SK-N-SH treated with all-trans-retinoic acid at 6 μM for 48 hours (cell line): ENCODE data around the gene TGIF2.

Experiments
- ARNTL ChIP-seq: fragments of 450-650 bp; formaldehyde crosslinking; IDR thresholded peaks from 2 replicates; pipeline ENCODE4 v1.5.0; 2020; ENCODE audit warnings: low read depth, mild to moderate bottlenecking, moderate library complexity, borderline replicate concordance
- ESRRG ChIP-seq: fragments of 250-450 bp; sonication (Bioruptor Pico); IDR thresholded peaks from 2 replicates; pipeline ENCODE4 v1.6.1; 2021; ENCODE audit warnings: mild to moderate bottlenecking
- ISL1 ChIP-seq: fragments of 250-450 bp; sonication (Bioruptor Pico); IDR thresholded peaks from 2 replicates; pipeline ENCODE4 v2.1.2; 2022; ENCODE audit warnings: mild to moderate bottlenecking, moderate library complexity
- OSR1 ChIP-seq: fragments of 250-450 bp; sonication (Bioruptor Pico); IDR thresholded peaks from 2 replicates; pipeline ENCODE4 v1.8.0; 2022; ENCODE audit warnings: moderate library complexity, mild to moderate bottlenecking, inconsistent platforms
- PPARA ChIP-seq: fragments of 250-450 bp; sonication (Bioruptor Pico); IDR thresholded peaks from 2 replicates; pipeline ENCODE4 v1.5.0; 2020; ENCODE audit warnings: mild to moderate bottlenecking, borderline replicate concordance
- RARB ChIP-seq: fragments of 250-450 bp; sonication (Bioruptor Pico); IDR thresholded peaks from 2 replicates; pipeline ENCODE4 v1.8.0; 2021; ENCODE audit warnings: mild to moderate bottlenecking, moderate library complexity
- SNAI2 ChIP-seq: fragments of 250-450 bp; sonication (Bioruptor Pico); IDR thresholded peaks from 2 replicates; pipeline ENCODE4 v1.5.0; 2020; ENCODE audit warnings: mild to moderate bottlenecking, moderate library complexity
- TOX ChIP-seq: fragments of 250-450 bp; sonication (Bioruptor Pico); IDR thresholded peaks from 2 replicates; pipeline ENCODE4 v1.8.0; 2021; ENCODE audit warnings: mild to moderate bottlenecking, moderate library complexity, borderline replicate concordance
- ZFP3 ChIP-seq: fragments of 250-450 bp; sonication (Bioruptor Pico); IDR thresholded peaks from 2 replicates; pipeline ENCODE4 v1.5.0; 2020; ENCODE audit warnings: mild to moderate bottlenecking, moderate library complexity
- ZFP30 ChIP-seq: fragments of 450-650 bp; formaldehyde crosslinking; IDR thresholded peaks from 2 replicates; pipeline ENCODE4 v1.5.0; 2022; ENCODE audit warnings: mild to moderate bottlenecking, moderate library complexity
- ZNF8 ChIP-seq: fragments of 450-650 bp; formaldehyde crosslinking; IDR thresholded peaks from 2 replicates; pipeline ENCODE4 v1.5.0; 2020; ENCODE audit warnings: mild to moderate bottlenecking, moderate library complexity
- TF ChIP-seq, protein P1 (sequence below): fragments of 250-450 bp; sonication (Bioruptor Pico); IDR thresholded peaks from 2 replicates; pipeline ENCODE4 v1.5.1; 2020; ENCODE audit warnings: low read depth, mild to moderate bottlenecking, moderate library complexity
- TF ChIP-seq, protein P2 (sequence below): fragments of 250-450 bp; sonication (Bioruptor Pico); IDR thresholded peaks from 2 replicates; pipeline ENCODE4 v1.8.0; 2020; ENCODE audit warnings: mild to moderate bottlenecking, moderate library complexity, borderline replicate concordance

- no peak for TF ChIP-seq ZFP30 (CRISPR knock-in tag)
- no peak for TF ChIP-seq ARNTL
- TF ChIP-seq ISL1 (CRISPR knock-in tag), result no peak
- no peak for TF ChIP-seq RARB (CRISPR knock-in tag)
- no peak for TF ChIP-seq SNAI2 (CRISPR knock-in tag)
- TF ChIP-seq ZFP3, result no peak
- TF ChIP-seq, protein P1, sequence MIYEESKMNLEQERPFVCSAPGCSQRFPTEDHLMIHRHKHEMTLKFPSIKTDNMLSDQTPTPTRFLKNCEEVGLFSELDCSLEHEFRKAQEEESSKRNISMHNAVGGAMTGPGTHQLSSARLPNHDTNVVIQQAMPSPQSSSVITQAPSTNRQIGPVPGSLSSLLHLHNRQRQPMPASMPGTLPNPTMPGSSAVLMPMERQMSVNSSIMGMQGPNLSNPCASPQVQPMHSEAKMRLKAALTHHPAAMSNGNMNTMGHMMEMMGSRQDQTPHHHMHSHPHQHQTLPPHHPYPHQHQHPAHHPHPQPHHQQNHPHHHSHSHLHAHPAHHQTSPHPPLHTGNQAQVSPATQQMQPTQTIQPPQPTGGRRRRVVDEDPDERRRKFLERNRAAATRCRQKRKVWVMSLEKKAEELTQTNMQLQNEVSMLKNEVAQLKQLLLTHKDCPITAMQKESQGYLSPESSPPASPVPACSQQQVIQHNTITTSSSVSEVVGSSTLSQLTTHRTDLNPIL (CRISPR knock-in tag), result no peak
- TF ChIP-seq, protein P2, sequence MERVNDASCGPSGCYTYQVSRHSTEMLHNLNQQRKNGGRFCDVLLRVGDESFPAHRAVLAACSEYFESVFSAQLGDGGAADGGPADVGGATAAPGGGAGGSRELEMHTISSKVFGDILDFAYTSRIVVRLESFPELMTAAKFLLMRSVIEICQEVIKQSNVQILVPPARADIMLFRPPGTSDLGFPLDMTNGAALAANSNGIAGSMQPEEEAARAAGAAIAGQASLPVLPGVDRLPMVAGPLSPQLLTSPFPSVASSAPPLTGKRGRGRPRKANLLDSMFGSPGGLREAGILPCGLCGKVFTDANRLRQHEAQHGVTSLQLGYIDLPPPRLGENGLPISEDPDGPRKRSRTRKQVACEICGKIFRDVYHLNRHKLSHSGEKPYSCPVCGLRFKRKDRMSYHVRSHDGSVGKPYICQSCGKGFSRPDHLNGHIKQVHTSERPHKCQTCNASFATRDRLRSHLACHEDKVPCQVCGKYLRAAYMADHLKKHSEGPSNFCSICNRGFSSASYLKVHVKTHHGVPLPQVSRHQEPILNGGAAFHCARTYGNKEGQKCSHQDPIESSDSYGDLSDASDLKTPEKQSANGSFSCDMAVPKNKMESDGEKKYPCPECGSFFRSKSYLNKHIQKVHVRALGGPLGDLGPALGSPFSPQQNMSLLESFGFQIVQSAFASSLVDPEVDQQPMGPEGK (CRISPR knock-in tag), result no peak
- TF ChIP-seq ZNF8 (CRISPR knock-in tag), result no peak
- no peak for TF ChIP-seq PPARA
- no peak for TF ChIP-seq OSR1
- no peak for TF ChIP-seq ESRRG (CRISPR knock-in tag)
- no peak for TF ChIP-seq TOX (CRISPR knock-in tag)
These were observed 47.5 kb downstream of the TGIF2 start for GRCh38 chr20:36620917-36621316.
